GM18519 (cell line): Measurements from ENCODE around the gene IGHMBP2.

ENCODE experiments used
- ATAC-seq: cut with Tn5 transposase; IDR thresholded peaks from one replicate; pipeline ENCODE4 v1.9.1; 2021; ENCODE audit warnings: mild to moderate bottlenecking, moderate library complexity; ENCODE audit not compliant: unreplicated experiment, low FRiP score

Gene IGHMBP2

DNA sequence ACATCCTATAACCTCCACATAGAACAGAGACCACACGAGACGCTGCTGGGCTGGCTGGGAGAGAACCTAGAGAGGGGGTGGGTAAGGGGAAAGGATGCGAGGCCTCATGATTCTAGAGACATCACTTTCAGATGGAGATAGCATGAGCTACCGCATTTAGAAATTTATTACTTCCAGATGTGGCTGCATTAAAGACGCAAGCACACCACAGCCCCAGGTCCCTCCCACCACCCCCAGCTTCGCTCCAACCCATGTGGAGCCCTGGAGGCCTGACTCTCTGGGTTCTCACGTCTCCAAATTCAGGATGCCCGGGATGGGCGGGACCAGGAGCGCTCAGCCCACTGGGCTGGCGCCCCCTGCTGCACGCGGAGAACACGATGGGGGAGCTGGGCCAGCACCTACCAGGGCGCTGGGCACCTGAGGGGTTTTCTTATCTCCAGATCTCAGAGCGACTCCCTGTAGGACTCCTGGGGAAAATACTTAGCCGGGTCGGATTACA, 13.7 kb upstream of the IGHMBP2 start:
- no peak for ATAC-seq

DNA sequence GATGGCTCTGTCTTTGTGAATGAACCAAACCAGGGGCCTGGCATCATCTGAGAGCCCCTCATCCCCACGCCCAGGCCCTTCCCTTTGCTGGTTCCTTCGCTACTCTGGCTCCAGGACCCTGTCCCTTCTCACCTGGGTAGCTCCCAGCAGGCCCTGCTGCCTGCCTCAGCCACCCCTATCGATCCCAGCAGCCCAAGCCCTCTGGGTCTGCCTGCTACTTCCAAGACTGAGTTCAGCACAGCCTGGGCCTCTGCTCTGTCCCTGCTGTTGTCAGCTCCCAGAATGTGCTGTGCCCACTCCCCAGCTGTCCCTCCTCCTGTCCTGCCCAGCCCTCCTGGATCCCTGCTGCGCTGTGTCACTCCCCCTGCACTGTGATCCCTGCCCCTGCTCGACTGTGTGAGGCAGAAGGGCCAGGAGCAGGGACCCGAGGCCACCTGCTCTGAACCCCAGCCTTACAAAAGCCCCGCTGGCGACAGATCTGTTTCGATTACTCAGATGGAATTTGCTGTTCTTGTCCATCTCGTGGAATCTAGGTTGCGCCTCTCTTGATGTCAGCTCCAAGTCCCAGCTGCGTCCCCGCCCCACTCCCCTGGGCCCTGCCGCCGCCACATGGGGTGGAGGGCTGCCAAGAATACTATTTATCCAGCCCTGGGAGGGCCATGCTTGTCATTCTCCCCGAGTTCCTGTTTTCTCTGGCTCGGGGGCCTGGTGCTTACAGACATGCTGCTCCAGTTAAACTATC, 13.0 kb upstream of the IGHMBP2 start:
- ATAC-seq = no peak

DNA sequence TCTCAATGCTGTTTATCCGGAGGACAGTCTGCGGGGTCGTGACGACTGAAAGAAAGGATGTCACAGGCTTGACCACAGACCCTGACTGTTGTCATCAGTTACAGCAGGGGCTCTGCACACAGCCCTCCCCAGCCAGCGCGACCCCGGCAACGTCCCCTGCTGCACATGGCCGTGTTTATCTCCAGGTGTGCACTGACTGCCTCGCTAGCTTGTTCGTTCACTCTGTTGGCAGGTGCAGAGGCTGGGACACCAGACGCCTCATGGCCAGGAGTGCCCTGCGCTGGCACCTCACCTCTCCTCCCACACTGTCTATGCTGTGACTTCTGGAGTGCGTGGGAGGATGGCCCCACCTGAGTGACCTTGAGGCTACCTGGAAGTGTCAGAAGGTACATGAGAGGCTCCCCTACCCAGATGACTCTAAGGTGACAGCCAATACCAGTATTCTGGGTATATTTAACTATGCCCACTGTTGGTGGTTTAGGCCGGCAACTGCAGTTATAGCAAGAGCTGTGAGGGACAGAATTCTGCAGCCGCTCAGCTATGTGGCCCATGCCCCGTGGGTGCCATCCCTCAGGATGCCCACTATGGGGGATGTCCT, 12.2 kb upstream of the IGHMBP2 start:
- ATAC-seq = no peak

DNA sequence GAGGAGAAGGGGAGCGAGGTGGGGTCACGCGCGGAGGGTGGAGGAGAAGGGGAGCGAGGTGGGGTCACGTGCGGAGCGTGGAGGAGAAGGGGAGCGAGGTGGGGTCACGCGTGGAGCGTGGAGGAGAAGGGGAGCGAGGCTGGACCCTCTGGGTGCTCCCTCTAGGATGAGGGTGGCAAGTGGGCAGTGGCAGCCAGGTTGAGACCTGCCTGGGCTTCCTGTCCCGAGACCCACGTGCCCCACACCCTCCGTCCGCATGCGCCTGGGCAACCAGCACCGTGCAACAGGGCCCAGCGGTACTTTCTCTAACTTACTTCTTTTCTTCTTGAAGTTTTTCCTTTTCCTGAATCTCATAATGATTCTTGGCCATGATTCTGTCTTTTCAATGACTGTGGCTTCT, 11.1 kb upstream of the IGHMBP2 start:
- ATAC-seq = no peak

DNA sequence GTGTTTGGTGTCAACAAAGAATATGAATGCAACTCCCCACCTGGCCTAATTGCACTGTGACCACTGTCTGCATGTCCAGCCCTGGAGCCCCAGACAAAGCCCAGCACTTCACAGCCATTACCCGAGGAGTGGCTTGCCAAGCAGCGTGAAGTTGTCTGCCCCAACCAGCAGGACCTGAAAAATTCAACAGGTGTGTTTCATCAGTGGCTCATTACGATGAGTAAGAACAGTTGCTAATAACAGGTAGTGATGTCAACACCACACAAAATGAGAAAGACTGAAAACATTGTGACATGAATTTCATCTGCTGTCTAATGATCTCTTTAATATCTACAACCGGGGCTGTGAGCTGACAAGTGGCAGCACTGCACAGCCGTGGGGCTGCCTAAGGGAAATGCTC, 10.4 kb upstream of the IGHMBP2 start:
- no peak for ATAC-seq

DNA sequence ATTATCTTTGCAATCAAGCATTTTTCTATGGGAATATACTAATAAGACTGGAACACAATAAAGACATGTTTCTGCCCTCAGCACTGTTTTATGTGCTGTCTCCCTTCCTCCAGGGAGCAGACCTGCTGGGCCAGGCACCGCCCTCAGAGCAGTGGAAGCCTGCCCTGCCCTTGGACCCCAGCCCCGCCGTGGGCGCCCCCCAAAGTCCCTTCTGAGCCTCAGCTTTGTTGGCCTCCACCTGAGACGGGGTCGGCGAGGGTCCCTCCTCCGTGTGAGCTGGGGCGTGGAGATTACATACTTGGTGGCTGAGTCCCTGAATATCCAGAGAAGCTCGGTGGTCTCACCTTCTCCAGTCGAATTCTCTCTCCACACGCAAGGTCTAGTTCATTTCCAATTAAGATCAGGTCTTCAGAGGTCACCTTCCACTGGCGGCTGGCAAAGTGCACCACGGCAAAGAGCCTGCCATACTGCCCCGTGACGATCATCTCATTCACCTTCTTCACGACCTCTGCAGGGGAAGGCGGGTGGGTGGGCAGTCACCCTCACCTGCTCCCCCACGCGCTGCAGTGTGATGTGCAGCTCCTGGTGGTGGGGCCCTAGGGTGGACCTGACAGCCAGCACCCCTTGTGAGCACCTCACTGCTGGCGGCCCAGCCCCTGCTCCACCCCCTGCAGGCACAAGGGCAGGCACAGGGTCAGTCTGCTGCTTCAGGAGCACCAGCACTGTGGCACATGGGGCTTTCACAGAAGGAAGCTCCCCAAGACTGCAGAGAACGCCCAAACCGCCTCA, 7.3 kb upstream of the IGHMBP2 start:
- no peak for ATAC-seq

DNA sequence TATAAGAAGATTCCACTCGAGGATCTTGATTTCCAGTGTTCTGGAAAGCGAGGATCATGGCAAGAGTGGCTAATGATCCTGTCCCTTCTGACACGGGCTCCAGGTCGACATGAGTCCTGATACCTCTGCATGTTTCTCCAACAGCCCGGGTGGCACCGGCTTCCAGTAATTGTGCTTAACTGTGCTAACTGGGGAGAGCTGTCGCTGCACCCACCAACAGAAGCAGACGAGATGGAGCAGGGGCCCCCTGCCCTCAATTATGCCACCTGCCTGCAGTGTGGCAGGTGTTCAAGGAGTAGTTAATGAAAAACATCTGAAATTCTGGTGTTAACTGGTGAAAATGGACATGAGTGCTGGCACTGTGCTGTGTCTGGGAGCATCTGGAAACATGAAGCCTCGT, 6.2 kb upstream of the IGHMBP2 start:
- no peak for ATAC-seq

DNA sequence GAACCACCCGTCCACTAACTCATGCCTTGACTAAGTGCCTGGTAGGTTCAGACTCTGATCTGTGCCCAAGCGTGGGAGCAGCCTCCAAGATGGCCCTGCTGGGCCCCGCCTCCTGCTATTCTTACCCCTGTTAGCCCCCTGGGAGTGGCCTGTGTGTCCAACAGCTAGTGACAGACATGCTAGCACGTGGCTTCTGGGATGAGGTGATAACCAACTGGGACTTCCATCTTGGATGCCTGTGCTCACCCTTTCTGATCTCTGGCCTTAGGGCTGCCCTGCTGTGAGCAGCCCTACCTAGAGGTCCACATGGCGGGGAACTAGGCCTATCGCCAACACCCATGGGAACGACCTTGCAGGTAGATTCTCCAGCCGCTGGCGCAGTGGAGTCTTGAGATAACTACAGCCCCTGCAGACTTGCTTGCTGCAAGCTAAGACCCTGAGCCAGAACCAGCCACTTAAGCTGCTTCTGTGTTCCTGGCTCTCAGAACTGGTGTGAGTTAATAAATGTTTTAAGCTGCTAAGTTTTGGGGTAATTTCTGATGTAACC, 2.8 kb upstream of the IGHMBP2 start:
- ATAC-seq = no peak

DNA sequence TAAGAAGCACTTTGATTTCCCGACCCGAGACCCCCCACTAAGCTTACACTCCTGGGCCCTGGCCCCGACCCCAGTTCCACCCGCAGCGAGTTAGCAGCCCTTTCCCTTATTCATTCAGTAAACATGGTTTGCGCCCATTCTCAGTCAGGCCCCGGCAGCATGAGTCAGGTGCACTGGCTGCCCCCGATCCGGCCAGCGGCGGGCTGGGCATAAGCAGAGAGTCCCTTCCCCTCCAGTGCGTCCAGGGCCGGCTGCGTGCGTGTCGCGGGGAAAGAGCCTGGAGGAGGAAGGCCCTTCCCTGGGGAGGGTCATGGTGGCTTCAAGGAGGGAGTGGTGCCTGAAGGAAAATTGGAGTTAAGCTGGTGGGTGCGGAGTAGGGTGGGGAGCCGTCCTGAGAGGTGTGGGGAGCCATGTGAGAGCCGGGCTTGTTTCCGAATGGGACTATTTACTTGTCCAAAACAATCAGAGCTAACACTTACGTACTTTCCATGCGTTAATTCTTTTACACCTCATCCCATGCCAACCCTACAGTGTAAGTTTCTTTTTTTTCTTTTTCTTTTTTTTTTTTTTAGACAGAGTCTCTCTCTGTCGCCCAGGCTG, 657 bp downstream of the IGHMBP2 start:
- no peak for ATAC-seq

DNA sequence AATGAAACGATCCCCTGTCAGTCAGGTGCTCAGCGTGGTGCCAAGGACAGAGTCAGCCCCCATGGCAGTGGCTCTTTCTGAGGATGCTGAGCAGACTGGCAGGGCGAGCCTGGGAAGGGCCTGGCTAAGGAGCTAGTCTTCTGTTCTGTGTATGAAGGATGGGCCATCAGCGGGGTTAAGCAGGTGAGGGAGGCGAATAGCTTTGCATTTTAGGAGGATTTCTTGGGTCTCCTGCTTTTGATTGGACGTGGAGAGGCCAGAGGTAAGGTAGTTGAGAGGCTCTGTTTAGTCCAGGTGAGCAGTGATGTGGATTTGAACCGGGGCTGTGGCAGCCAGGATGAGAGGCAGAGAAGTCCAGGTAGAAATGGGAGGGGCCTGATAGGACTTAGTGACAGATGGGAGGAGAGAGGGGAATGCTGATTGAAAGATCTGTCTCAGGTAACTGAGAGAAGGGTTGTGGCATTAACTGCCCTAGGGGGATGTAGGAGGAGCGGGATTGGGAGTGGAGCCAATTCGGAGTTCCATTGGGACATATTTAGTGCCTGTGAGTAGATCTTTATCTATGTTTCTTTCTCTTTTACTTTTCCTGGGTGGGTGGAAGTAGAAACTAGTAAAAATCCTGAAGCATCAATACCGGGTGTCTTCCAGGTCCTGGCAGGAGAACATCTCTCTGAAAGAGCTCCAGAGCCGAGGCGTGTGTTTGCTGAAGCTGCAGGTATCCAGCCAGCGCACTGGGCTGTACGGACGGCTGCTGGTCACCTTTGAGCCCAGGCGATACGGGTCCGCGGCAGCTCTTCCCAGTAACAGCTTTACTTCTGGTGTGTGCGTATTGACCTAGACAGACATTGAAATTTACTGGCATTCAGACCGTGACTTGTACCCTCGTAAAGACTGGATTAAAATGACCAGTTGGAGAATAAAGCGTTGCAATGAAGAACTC, 2.0 kb downstream of the IGHMBP2 start:
- ATAC-seq = no peak

DNA sequence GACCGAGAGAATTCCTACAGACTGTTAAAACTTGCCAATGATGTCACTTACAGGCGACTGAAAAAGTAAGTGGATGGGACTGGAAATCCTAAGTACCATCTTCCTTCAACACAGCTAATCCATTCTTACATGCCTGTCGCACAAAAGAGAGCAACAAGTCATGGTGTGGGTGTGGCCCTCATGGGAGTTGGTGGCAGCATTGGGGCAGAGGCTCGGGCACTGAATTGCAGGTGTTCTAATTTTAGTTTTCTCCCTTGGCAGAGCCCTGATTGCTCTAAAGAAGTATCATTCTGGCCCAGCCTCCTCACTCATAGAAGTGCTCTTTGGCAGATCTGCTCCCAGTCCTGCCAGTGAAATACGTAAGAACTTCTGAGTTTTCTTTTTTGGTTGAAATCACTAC, 4.6 kb downstream of the IGHMBP2 start:
- ATAC-seq = no peak

DNA sequence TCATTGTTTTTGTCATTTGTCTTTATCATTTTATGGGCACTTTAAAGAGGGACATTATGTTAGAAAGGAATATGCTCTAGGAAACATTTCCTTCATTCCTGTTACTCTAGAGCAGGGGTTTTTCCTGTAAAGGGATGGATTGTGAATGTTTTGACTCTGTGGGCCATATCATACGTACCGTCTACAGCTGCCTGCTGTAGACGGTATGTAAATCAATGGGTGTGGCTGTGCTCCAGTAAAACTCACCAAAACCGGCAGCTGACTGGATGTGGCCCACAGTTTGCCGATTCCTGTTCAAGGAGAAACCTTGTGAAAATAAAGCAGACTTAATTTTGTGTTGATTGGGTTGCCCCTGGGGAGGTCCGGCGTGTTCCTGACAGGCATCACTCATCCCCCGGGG, 7.3 kb downstream of the IGHMBP2 start:
- no peak for ATAC-seq

DNA sequence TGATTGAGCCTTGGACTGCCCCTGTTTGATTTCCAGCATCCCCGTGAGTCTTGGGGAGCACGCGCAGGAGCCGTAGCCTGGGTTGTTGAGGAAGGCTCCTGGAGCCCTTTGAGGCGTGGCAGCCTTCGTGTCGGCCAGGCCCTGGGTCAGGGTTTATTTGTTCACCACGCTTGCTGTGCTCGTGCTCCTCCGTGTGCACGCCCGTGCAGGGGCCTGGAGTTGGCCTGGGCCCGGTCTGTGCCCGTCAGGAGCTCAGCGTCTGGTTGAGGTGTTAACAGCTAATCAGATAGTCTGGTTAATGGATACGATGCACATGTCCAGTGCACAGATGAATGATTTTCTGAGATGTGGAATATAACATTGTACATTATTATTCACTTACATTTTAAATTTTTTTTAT, 8.0 kb downstream of the IGHMBP2 start:
- ATAC-seq = no peak

DNA sequence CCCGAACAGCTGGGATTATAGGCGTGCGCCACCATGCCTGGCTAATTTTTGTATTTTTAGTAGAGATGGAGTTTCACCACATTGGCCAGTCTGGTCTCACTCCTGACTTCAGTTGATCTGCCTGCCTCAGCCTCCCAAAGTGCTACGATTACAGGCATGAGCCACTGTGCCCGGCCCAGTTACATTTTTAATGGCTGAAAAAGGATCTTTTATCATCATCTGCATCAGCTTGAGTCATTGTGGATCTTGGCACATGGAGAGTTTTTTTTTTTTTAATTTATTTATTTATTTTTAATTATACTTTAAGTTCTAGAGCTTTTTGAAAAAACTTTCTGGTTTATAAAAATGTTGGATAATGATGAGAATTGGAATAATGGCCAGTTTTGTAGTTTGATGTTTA, 8.6 kb downstream of the IGHMBP2 start:
- ATAC-seq = no peak

DNA sequence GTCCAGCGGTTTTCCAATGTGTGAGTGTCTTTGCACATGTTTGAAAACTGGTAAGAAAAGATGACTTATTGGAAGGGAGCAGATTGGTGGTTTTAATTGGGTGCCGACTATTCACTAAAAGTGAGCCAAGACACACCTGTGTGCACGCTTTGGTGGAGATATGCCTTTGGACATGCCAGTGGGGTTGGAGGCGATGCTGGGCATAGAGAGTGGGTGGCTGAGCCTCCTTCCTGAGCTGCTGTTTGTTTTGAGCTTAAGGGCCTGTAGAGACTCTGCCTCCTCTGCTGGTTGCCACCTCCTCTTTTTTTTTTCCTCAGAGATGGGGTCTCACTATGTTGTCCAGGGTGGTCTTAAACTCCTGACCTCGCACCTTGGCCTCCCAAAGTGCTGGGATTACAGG, 9.5 kb downstream of the IGHMBP2 start:
- no peak for ATAC-seq

DNA sequence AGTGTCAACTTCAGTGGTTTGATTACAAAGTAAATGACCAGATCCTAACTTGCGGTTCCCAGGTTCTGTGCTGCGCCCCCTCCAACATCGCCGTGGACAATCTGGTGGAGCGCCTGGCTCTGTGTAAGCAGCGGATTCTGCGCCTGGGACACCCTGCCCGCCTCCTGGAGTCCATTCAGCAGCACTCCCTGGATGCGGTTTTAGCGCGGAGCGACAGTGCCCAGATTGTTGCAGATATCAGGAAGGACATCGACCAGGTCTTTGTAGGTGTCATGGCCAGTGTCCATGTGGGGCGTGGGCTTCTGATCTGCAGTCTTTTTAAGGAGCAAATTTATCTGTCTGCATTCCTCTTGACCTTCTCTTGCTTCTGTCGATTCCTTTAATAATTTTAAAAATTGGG, 11.1 kb downstream of the IGHMBP2 start:
- ATAC-seq = no peak

DNA sequence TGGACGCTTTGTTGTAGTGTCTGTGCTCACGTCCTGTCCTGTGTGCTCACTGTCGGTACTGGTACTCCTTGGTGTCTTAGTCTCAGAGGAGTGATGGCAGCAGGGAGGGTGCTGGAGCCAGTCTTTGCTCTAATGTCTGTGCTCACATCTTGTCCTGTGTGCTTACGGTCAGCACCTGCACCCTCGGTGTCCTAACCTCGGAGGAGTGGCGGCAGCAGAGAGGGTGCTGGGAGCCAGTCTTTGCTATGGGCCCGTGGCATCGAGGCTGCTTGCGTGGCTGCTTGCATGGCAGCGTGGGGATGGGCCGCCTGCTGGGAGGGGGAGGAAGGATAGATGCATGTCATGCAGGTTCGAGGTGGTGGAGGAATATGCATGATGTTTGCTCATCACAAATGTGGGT, 12.7 kb downstream of the IGHMBP2 start:
- no peak for ATAC-seq

DNA sequence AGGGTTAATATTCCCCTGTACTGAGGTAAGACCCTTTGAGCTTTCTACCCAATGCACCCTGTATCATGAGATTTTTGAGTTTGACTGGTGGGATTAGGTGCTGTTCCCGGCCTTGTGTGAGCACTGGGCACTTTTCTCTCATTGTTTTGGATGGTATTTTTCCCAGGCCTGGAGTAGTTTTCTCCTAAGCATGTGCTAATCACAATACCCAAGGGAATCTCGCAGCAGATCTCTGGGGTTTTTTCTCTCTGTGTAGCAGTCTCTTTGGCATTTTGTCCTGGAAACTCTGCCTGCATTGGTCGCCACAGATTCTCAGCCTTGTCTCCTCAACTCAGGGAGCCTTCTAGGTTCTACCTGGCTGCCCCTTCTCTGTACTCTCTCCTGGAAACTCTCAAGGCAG, 19.9 kb downstream of the IGHMBP2 start:
- no peak for ATAC-seq

DNA sequence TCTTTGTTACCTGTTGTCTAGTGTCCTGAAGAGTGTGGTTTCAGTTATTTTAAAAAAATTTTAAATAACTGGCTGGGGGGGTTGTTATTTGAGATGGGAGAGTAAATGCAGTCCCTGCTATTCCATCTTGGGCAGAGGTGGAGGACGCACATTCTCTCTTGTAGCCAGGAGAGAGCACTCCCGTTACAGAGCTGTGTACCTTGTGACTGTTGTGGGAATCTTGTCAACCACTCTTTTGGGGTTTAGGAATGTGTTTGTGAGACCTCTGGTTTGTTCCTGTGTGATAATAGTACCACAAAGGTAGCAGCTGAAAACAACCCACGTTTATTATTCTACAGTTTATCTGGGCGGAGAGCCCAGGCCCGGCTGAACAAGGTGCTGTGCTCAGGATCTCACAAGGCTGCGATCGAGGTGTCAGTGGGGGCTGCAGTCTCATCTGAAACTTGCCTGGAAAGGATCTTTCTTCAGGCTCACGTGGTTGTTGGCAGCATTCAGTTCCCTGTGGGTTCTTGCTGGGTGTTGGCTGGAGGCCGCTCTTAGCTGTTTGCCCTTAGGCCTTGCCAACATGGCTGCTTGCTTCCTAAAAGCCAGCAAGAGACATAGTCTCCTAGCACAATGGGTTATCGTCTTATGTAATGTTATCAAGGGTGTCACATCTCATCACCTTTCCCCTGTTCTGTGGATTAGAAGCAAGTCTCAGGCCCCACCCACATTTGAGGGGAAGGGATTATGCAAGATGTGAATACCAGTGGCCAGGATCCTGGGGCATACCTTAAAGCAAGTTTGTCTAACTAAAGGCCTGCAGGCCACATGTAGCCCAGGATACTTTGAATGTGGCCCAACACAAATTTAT, 20.6 kb downstream of the IGHMBP2 start:
- ATAC-seq = no peak
